SK-N-SH (cell line): ENCODE results near the gene ADAMTS17.

Source experiments
- CHD2 ChIP-seq: fragments of 150-350 bp; IDR thresholded peaks from 2 replicates; pipeline ENCODE4 v1.6.1; 2018; ENCODE audit warnings: low read length; ENCODE audit not compliant: partially characterized antibody
- NFIC ChIP-seq: IDR thresholded peaks from 2 replicates; pipeline ENCODE4 v1.4.0; 2012; ENCODE audit warnings: borderline replicate concordance
- RCOR1 ChIP-seq: fragments of 150-350 bp; IDR thresholded peaks from 2 replicates; pipeline ENCODE4 v1.6.1; 2017; ENCODE audit warnings: antibody characterized with exemption, low read length
- RXRA ChIP-seq: IDR thresholded peaks from 2 replicates; pipeline ENCODE4 v1.4.0; 2012; ENCODE audit warnings: low read depth, mild to moderate bottlenecking, borderline replicate concordance
- SIN3A ChIP-seq: IDR thresholded peaks from 2 replicates; pipeline ENCODE4 v1.6.1; 2012; ENCODE audit warnings: low read depth, mild to moderate bottlenecking, low read length, moderate library complexity, borderline replicate concordance
- USF1 ChIP-seq: IDR thresholded peaks from 2 replicates; pipeline ENCODE4 v1.4.0; 2012; ENCODE audit warnings: low read depth, borderline replicate concordance
- TF ChIP-seq, protein P1 (sequence below): fragments of 200-600 bp; sonication (generic); IDR thresholded peaks from 2 replicates; pipeline ENCODE4 v1.6.1; 2017; ENCODE audit warnings: antibody characterized with exemption, mild to moderate bottlenecking, moderate library complexity
- TF ChIP-seq, protein P2 (sequence below): fragments of 150-350 bp; IDR thresholded peaks from 2 replicates; pipeline ENCODE4 v1.6.1; 2017; ENCODE audit warnings: antibody characterized with exemption, low read length, low read depth, borderline replicate concordance
- TF ChIP-seq, protein P3 (sequence below): IDR thresholded peaks from 2 replicates; pipeline ENCODE4 v1.6.1; 2012; ENCODE audit warnings: mild to moderate bottlenecking, low read depth, low read length, moderate library complexity

- TF ChIP-seq, protein P1, sequence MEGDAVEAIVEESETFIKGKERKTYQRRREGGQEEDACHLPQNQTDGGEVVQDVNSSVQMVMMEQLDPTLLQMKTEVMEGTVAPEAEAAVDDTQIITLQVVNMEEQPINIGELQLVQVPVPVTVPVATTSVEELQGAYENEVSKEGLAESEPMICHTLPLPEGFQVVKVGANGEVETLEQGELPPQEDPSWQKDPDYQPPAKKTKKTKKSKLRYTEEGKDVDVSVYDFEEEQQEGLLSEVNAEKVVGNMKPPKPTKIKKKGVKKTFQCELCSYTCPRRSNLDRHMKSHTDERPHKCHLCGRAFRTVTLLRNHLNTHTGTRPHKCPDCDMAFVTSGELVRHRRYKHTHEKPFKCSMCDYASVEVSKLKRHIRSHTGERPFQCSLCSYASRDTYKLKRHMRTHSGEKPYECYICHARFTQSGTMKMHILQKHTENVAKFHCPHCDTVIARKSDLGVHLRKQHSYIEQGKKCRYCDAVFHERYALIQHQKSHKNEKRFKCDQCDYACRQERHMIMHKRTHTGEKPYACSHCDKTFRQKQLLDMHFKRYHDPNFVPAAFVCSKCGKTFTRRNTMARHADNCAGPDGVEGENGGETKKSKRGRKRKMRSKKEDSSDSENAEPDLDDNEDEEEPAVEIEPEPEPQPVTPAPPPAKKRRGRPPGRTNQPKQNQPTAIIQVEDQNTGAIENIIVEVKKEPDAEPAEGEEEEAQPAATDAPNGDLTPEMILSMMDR, result no peak
- TF ChIP-seq RXRA (no peak), CHD2 (no peak), RCOR1 (no peak), NFIC (no peak), SIN3A (no peak), USF1 (no peak)
- TF ChIP-seq, protein P2, sequence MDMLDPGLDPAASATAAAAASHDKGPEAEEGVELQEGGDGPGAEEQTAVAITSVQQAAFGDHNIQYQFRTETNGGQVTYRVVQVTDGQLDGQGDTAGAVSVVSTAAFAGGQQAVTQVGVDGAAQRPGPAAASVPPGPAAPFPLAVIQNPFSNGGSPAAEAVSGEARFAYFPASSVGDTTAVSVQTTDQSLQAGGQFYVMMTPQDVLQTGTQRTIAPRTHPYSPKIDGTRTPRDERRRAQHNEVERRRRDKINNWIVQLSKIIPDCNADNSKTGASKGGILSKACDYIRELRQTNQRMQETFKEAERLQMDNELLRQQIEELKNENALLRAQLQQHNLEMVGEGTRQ, result no peak
- TF ChIP-seq, protein P3, sequence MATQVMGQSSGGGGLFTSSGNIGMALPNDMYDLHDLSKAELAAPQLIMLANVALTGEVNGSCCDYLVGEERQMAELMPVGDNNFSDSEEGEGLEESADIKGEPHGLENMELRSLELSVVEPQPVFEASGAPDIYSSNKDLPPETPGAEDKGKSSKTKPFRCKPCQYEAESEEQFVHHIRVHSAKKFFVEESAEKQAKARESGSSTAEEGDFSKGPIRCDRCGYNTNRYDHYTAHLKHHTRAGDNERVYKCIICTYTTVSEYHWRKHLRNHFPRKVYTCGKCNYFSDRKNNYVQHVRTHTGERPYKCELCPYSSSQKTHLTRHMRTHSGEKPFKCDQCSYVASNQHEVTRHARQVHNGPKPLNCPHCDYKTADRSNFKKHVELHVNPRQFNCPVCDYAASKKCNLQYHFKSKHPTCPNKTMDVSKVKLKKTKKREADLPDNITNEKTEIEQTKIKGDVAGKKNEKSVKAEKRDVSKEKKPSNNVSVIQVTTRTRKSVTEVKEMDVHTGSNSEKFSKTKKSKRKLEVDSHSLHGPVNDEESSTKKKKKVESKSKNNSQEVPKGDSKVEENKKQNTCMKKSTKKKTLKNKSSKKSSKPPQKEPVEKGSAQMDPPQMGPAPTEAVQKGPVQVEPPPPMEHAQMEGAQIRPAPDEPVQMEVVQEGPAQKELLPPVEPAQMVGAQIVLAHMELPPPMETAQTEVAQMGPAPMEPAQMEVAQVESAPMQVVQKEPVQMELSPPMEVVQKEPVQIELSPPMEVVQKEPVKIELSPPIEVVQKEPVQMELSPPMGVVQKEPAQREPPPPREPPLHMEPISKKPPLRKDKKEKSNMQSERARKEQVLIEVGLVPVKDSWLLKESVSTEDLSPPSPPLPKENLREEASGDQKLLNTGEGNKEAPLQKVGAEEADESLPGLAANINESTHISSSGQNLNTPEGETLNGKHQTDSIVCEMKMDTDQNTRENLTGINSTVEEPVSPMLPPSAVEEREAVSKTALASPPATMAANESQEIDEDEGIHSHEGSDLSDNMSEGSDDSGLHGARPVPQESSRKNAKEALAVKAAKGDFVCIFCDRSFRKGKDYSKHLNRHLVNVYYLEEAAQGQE, result no peak
Observed at GRCh38 chr15:100279849-100280248, 61.9 kb downstream of the ADAMTS17 start.
